Measurements from ENCODE around the gene ACBD6. TPM values are rescaled to one million over a fixed set of nuclear protein-coding genes. Genes with fewer than 3 reads are reported as not detected.

Gene ACBD6
- total and polyA plus RNA-seq, 4 donors, result 8.3 to 17.3 (median 14.0) TPM

GRCh38 chr1:180385144-180385543 is 117.2 kb downstream of the ACBD6 start:
- H3K4me3 ChIP-seq (ENCODE audit: low read depth in 1 of 3, low read length in 3 of 3), result no peak overlapping the region
- H3K27me3 ChIP-seq (ENCODE audit: control insufficient read depth in 4 of 4, insufficient read depth in 4 of 4, low read length in 3 of 4), result no peaks in the 10 kb centered on the region
- no peak for DNase-seq (ENCODE audit: low spot score)
- no peak overlapping the region for H3K27ac ChIP-seq (ENCODE audit: low read depth in 1 of 2, low read length in 2 of 2)
- H3K9me3 ChIP-seq (ENCODE audit: control insufficient read depth in 4 of 4, low read length in 3 of 4), result peaks cover 0 to 14% (median 5%) of the 10 kb centered on the region in 4 donors
- no peaks in the 10 kb centered on the region for H3K4me1 ChIP-seq (ENCODE audit: control insufficient read depth in 4 of 4, insufficient read depth in 4 of 4, low read length in 3 of 4)
- TF ChIP-seq, protein P1, sequence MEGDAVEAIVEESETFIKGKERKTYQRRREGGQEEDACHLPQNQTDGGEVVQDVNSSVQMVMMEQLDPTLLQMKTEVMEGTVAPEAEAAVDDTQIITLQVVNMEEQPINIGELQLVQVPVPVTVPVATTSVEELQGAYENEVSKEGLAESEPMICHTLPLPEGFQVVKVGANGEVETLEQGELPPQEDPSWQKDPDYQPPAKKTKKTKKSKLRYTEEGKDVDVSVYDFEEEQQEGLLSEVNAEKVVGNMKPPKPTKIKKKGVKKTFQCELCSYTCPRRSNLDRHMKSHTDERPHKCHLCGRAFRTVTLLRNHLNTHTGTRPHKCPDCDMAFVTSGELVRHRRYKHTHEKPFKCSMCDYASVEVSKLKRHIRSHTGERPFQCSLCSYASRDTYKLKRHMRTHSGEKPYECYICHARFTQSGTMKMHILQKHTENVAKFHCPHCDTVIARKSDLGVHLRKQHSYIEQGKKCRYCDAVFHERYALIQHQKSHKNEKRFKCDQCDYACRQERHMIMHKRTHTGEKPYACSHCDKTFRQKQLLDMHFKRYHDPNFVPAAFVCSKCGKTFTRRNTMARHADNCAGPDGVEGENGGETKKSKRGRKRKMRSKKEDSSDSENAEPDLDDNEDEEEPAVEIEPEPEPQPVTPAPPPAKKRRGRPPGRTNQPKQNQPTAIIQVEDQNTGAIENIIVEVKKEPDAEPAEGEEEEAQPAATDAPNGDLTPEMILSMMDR (IDR thresholded peaks at IDR 0.05; ENCODE audit: low read depth, low read length, missing input control), result no peak
- TF ChIP-seq, protein P2, sequence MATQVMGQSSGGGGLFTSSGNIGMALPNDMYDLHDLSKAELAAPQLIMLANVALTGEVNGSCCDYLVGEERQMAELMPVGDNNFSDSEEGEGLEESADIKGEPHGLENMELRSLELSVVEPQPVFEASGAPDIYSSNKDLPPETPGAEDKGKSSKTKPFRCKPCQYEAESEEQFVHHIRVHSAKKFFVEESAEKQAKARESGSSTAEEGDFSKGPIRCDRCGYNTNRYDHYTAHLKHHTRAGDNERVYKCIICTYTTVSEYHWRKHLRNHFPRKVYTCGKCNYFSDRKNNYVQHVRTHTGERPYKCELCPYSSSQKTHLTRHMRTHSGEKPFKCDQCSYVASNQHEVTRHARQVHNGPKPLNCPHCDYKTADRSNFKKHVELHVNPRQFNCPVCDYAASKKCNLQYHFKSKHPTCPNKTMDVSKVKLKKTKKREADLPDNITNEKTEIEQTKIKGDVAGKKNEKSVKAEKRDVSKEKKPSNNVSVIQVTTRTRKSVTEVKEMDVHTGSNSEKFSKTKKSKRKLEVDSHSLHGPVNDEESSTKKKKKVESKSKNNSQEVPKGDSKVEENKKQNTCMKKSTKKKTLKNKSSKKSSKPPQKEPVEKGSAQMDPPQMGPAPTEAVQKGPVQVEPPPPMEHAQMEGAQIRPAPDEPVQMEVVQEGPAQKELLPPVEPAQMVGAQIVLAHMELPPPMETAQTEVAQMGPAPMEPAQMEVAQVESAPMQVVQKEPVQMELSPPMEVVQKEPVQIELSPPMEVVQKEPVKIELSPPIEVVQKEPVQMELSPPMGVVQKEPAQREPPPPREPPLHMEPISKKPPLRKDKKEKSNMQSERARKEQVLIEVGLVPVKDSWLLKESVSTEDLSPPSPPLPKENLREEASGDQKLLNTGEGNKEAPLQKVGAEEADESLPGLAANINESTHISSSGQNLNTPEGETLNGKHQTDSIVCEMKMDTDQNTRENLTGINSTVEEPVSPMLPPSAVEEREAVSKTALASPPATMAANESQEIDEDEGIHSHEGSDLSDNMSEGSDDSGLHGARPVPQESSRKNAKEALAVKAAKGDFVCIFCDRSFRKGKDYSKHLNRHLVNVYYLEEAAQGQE (IDR thresholded peaks at IDR 0.05), result no peak
- TF ChIP-seq TAF1 (conservative IDR thresholded peaks at IDR 0.05) (no peak), NR2F2 (IDR thresholded peaks at IDR 0.05) (no peak), FOXA2 (IDR thresholded peaks at IDR 0.05) (no peak), ATF3 (IDR thresholded peaks at IDR 0.05) (no peak), RXRA (IDR thresholded peaks at IDR 0.05) (no peak)
- H3K9ac ChIP-seq (ENCODE audit: low read depth in 1 of 2, low read length in 2 of 2), result no peak overlapping the region
- H3K36me3 ChIP-seq (ENCODE audit: control insufficient read depth in 4 of 4, insufficient read depth in 3 of 4, low read depth in 1 of 4, low read length in 3 of 4), result peaks cover 0 to 3% (median 0%) of the 10 kb centered on the region in 4 donors

GRCh38 chr1:180384286-180385005 is 117.9 kb downstream of the ACBD6 start:
- no peak overlapping the region for H3K4me3 ChIP-seq (ENCODE audit: low read depth in 1 of 3, low read length in 3 of 3)
- no peaks in the 10 kb centered on the region for H3K4me1 ChIP-seq (ENCODE audit: control insufficient read depth in 4 of 4, insufficient read depth in 4 of 4, low read length in 3 of 4)
- H3K9ac ChIP-seq (ENCODE audit: low read depth in 1 of 2, low read length in 2 of 2), result no peak overlapping the region
- no peak for DNase-seq (ENCODE audit: low spot score)
- H3K9me3 ChIP-seq (ENCODE audit: control insufficient read depth in 4 of 4, low read length in 3 of 4), result peaks cover 0 to 21% (median 8%) of the 10 kb centered on the region in 4 donors
- no peaks in the 10 kb centered on the region for H3K27me3 ChIP-seq (ENCODE audit: control insufficient read depth in 4 of 4, insufficient read depth in 4 of 4, low read length in 3 of 4)
- WGBS, result 96% methylated on average over 3 of the region's 3 CpGs
- H3K27ac ChIP-seq (ENCODE audit: low read depth in 1 of 2, low read length in 2 of 2), result no peak overlapping the region
- peaks cover 0 to 3% (median 0%) of the 10 kb centered on the region in 4 donors for H3K36me3 ChIP-seq (ENCODE audit: control insufficient read depth in 4 of 4, insufficient read depth in 3 of 4, low read depth in 1 of 4, low read length in 3 of 4)
- no peak for TF ChIP-seq TAF1 (conservative IDR thresholded peaks at IDR 0.05)
- no peak for TF ChIP-seq ZBTB33 (IDR thresholded peaks at IDR 0.05)

Data from liver (tissue), 9 donors.